GM12878 (cell line): ENCODE measurements around the gene LRP1B.

ENCODE experiments used
- BMI1 ChIP-seq: fragments of 450-650 bp; IDR thresholded peaks from 2 replicates; pipeline ENCODE4 v1.6.1; 2016; ENCODE audit warnings: mild to moderate bottlenecking, moderate library complexity, borderline replicate concordance
- EP300 ChIP-seq, 2 experiments: fragments of 150-350 bp in 1 of 2; IDR thresholded peaks; 2 replicates each; pipeline ENCODE4 v1.6.1; 2011 to 2012; ENCODE audit warnings: low read depth in 2 of 2, low read length in 2 of 2, borderline replicate concordance in 1 of 2, improper control_type of control experiment in 1 of 2, inconsistent platforms in 1 of 2; ENCODE audit not compliant: control insufficient read depth in 1 of 2
- POLR2A ChIP-seq: IDR thresholded peaks from 2 replicates; pipeline ENCODE4 v1.6.1; 2011; ENCODE audit warnings: low read depth, mild to moderate bottlenecking, low read length
- SIX5 ChIP-seq: IDR thresholded peaks from 2 replicates; pipeline ENCODE4 v1.6.1; 2011; ENCODE audit warnings: mild to moderate bottlenecking, low read depth, low read length, moderate library complexity; ENCODE audit not compliant: severe bottlenecking
- SREBF1 ChIP-seq: IDR thresholded peaks from 2 replicates; pipeline ENCODE4 v1.6.1; 2012; ENCODE audit warnings: mild to moderate bottlenecking, low read length
- TF ChIP-seq, protein P1 (sequence below), 3 experiments: IDR thresholded peaks in 2 of 3; conservative IDR thresholded peaks in 1 of 3; 2 replicates each; pipeline ENCODE4 v1.5.1; 2011; ENCODE audit warnings: low read depth in 3 of 3, low read length in 3 of 3, mild to moderate bottlenecking in 3 of 3, control low read depth in 2 of 3, moderate library complexity in 2 of 3, inconsistent platforms in 1 of 3, mixed read lengths in 1 of 3; ENCODE audit not compliant: control insufficient read depth in 2 of 3, insufficient read depth in 1 of 3; ENCODE audit errors: extremely low read depth in 1 of 3
- TF ChIP-seq, protein P2 (sequence below): fragments of 450-650 bp; IDR thresholded peaks from 2 replicates; pipeline ENCODE4 v1.6.1; 2017; ENCODE audit warnings: borderline replicate concordance
- TF ChIP-seq, protein P3 (sequence below): fragments of 450-650 bp; IDR thresholded peaks from 2 replicates; pipeline ENCODE4 v1.6.1; 2016; ENCODE audit warnings: mild to moderate bottlenecking

DNA sequence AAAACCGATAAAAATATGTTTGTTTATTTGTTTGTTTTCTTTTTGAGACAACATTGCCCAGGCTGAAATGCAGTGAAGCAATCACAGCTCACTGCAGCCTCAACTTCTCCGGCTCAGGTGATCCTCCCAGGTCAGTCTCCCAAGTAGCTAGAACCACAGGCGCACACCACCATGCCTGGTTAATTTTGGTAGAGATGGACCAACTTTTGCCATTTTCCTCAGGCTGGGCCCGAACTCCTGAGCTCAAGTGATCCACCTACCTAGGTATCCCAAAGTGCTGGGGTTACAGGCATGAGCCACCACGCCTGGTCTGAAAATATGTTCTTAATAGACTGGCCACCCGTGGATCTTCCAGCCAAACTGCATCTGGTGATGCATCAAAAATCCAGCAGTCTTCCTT, 1867.9 kb downstream of the LRP1B start:
- TF ChIP-seq, protein P1, sequence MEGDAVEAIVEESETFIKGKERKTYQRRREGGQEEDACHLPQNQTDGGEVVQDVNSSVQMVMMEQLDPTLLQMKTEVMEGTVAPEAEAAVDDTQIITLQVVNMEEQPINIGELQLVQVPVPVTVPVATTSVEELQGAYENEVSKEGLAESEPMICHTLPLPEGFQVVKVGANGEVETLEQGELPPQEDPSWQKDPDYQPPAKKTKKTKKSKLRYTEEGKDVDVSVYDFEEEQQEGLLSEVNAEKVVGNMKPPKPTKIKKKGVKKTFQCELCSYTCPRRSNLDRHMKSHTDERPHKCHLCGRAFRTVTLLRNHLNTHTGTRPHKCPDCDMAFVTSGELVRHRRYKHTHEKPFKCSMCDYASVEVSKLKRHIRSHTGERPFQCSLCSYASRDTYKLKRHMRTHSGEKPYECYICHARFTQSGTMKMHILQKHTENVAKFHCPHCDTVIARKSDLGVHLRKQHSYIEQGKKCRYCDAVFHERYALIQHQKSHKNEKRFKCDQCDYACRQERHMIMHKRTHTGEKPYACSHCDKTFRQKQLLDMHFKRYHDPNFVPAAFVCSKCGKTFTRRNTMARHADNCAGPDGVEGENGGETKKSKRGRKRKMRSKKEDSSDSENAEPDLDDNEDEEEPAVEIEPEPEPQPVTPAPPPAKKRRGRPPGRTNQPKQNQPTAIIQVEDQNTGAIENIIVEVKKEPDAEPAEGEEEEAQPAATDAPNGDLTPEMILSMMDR (IDR thresholded peaks at IDR 0.05 in 2 of 3, conservative IDR thresholded peaks at IDR 0.05 in 1 of 3; ENCODE audit: control insufficient read depth in 2 of 3, extremely low read depth in 1 of 3, insufficient read depth in 1 of 3, low read depth in 3 of 3, low read length in 3 of 3): no peak
- TF ChIP-seq SREBF1 (no peak), SIX5 (no peak), BMI1 (no peak), EP300 (IDR thresholded peaks at IDR 0.05; ENCODE audit: borderline replicate concordance in 1 of 2, control insufficient read depth in 1 of 2, low read depth in 2 of 2, low read length in 2 of 2) (no peak), POLR2A (no peak)
- TF ChIP-seq, protein P2, sequence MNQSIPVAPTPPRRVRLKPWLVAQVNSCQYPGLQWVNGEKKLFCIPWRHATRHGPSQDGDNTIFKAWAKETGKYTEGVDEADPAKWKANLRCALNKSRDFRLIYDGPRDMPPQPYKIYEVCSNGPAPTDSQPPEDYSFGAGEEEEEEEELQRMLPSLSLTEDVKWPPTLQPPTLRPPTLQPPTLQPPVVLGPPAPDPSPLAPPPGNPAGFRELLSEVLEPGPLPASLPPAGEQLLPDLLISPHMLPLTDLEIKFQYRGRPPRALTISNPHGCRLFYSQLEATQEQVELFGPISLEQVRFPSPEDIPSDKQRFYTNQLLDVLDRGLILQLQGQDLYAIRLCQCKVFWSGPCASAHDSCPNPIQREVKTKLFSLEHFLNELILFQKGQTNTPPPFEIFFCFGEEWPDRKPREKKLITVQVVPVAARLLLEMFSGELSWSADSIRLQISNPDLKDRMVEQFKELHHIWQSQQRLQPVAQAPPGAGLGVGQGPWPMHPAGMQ: no peak
- TF ChIP-seq, protein P3, sequence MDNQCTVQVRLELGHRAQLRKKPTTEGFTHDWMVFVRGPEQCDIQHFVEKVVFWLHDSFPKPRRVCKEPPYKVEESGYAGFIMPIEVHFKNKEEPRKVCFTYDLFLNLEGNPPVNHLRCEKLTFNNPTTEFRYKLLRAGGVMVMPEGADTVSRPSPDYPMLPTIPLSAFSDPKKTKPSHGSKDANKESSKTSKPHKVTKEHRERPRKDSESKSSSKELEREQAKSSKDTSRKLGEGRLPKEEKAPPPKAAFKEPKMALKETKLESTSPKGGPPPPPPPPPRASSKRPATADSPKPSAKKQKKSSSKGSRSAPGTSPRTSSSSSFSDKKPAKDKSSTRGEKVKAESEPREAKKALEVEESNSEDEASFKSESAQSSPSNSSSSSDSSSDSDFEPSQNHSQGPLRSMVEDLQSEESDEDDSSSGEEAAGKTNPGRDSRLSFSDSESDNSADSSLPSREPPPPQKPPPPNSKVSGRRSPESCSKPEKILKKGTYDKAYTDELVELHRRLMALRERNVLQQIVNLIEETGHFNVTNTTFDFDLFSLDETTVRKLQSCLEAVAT: no peak
